ENCODE data around the gene LYSMD3.
"Not testable (repeated sequence)": the region's sequence is repeated elsewhere in the genome, so short reads cannot be mapped to it uniquely, and the experiment has no call there.

LYSMD3 gene

GRCh38 chr5:90529194-90529938 is at the start of gene LYSMD3:
Gene LYSMD3 (minus strand): TSS chr5:90529584. CDS start chr5:90525289, 4,295 bp downstream.
- peak within 1 kb of the TSS; percentile 95 for H3K4me3 ChIP-seq (ENCODE audit: low read depth, low read length)
- peak; percentile 93 for DNase-seq (ENCODE audit: low read depth)
- no peak for TF ChIP-seq CTCF (IDR thresholded peaks at IDR 0.05; ENCODE audit: control insufficient read depth, extremely low read depth, insufficient read depth)

GRCh38 chr5:90576566-90576965 is 47.2 kb upstream of the LYSMD3 start:
- not testable (repeated sequence) for H3K4me3 ChIP-seq (ENCODE audit: low read depth, low read length); DNase-seq (ENCODE audit: low read depth)

- DNase-seq (ENCODE audit: low read depth): no peak
- no peak for TF ChIP-seq CTCF (IDR thresholded peaks at IDR 0.05; ENCODE audit: control insufficient read depth, extremely low read depth, insufficient read depth)
- no peak overlapping the region for H3K4me3 ChIP-seq (ENCODE audit: low read depth, low read length)
Observed at GRCh38 chr5:90575712-90576111, 46.3 kb upstream of the LYSMD3 start.

GRCh38 chr5:90571147-90571773 is 41.9 kb upstream of the LYSMD3 start:
- no peak overlapping the region for H3K4me3 ChIP-seq (ENCODE audit: low read depth, low read length)
- TF ChIP-seq CTCF (IDR thresholded peaks at IDR 0.05; ENCODE audit: control insufficient read depth, extremely low read depth, insufficient read depth): no peak
- no peak for DNase-seq (ENCODE audit: low read depth)

GRCh38 chr5:90570034-90570433 is 40.6 kb upstream of the LYSMD3 start:
- DNase-seq (ENCODE audit: low read depth): no peak
- H3K4me3 ChIP-seq (ENCODE audit: low read depth, low read length): no peak overlapping the region
- TF ChIP-seq CTCF (IDR thresholded peaks at IDR 0.05; ENCODE audit: control insufficient read depth, extremely low read depth, insufficient read depth): no peak

- DNase-seq (ENCODE audit: low read depth): no peak
- TF ChIP-seq CTCF (IDR thresholded peaks at IDR 0.05; ENCODE audit: control insufficient read depth, extremely low read depth, insufficient read depth): no peak
- H3K4me3 ChIP-seq (ENCODE audit: low read depth, low read length): no peak overlapping the region
Observed at GRCh38 chr5:90569084-90569483, 39.7 kb upstream of the LYSMD3 start.

- H3K4me3 ChIP-seq (ENCODE audit: low read depth, low read length): no peak overlapping the region
- no peak for DNase-seq (ENCODE audit: low read depth)
- TF ChIP-seq CTCF (IDR thresholded peaks at IDR 0.05; ENCODE audit: control insufficient read depth, extremely low read depth, insufficient read depth): no peak
Observed at GRCh38 chr5:90565491-90565890, 36.1 kb upstream of the LYSMD3 start.

Data from LNCaP clone FGC (cell line).